HepG2 (cell line): ENCODE measurements around the gene ACSL3. TPM values are rescaled to one million over a fixed set of nuclear protein-coding genes. Genes with fewer than 3 reads are reported as not detected.
A peak's percentile ranks its signal among the peaks of the same experiment; 100 is the strongest.

Experiments used
- ATAC-seq: fragments of 200-7000 bp; cut with Tn5 transposase; 3 replicates; pipeline ENCODE4 v1.9.1; 2020; ENCODE audit warnings: mild to moderate bottlenecking, moderate library complexity
- BruUV-seq: library from RNA; stranded (reverse); fragments of 400-500 nt; replicated peaks from 2 replicates; lab custom pipeline; 2021; lab: Mats Ljungman, UMichigan
- CTCF ChIA-PET: fragments of 300-600 bp; formaldehyde crosslinking; extraction: SDS; loops from one replicate; lab custom pipeline; 2021; ENCODE audit warnings: low total read pairs, inconsistent platforms, low intra/inter-chr PET ratio; lab: Yijun Ruan, JAX
- POLR2A ChIA-PET: fragments of 350-600 bp; sonication (Branson Sonifier 250); formaldehyde crosslinking; loops from one replicate; lab custom pipeline; 2020; ENCODE audit warnings: antibody characterized with exemption, inconsistent platforms; lab: Yijun Ruan, JAX
- DNase-seq: peaks from one replicate; pipeline ENCODE4 v3.0.0-alpha.2; 2015; ENCODE audit warnings: low spot score
- FAIRE-seq: peaks from 3 replicates; lab custom pipeline; 2011; peaks lifted over from hg19 to GRCh38; lab: Jason Lieb, UNC
- H2AFZ ChIP-seq: one replicate; pipeline ENCODE4 v1.6.1; 2011; ENCODE audit warnings: low read length, inconsistent platforms
- H3K27ac ChIP-seq: fragments of 300-600 bp; 3 replicates; pipeline ENCODE4 v1.8.0; 2011; ENCODE audit warnings: mixed run types, mild to moderate bottlenecking, mixed read lengths, low read length, inconsistent platforms; ENCODE audit not compliant: insufficient read depth; ENCODE audit errors: extremely low read length
- H3K27me3 ChIP-seq, 2 experiments: fragments of 200-600 bp in 1 of 2; 2 replicates in 1 of 2; 3 replicates in 1 of 2; pipeline versions ENCODE4 v1.6.0 to v1.8.0; 2011; ENCODE audit warnings: low read length in 2 of 2, mild to moderate bottlenecking in 2 of 2, moderate library complexity in 2 of 2, inconsistent platforms in 1 of 2; ENCODE audit not compliant: insufficient read depth in 2 of 2, control insufficient read depth in 1 of 2
- H3K36me3 ChIP-seq, 2 experiments: fragments of 200-600 bp in 1 of 2; replicated peaks in 1 of 2; 2 replicates in 1 of 2; 3 replicates in 1 of 2; pipeline versions ENCODE4 v1.5.1 to v1.8.0; 2011; ENCODE audit warnings: low read length in 2 of 2, inconsistent platforms in 1 of 2; ENCODE audit not compliant: insufficient read depth in 2 of 2, control insufficient read depth in 1 of 2
- H3K4me1 ChIP-seq: 2 replicates; pipeline ENCODE4 v1.5.1; 2012; ENCODE audit warnings: low read length, inconsistent platforms; ENCODE audit not compliant: insufficient read depth
- H3K4me2 ChIP-seq: 2 replicates; pipeline ENCODE4 v1.6.0; 2011; ENCODE audit warnings: low read depth, low read length, inconsistent platforms
- H3K4me3 ChIP-seq, 3 experiments: fragments of 200-600 bp in 1 of 3; sonication (generic), shearing (Covaris generic) in 1 of 3; replicated peaks in 1 of 3; 2 replicates each; pipeline ENCODE4 v1.5.1; 2011 to 2016; ENCODE audit warnings: low read length in 3 of 3, inconsistent platforms in 2 of 3, low read depth in 2 of 3, mild to moderate bottlenecking in 2 of 3, control low read depth in 1 of 3, mixed read lengths in 1 of 3; ENCODE audit not compliant: insufficient read depth in 1 of 3
- H3K79me2 ChIP-seq: one replicate; pipeline ENCODE4 v1.6.1; 2011; ENCODE audit warnings: low read length, inconsistent platforms; ENCODE audit not compliant: insufficient read depth
- H3K9ac ChIP-seq: 2 replicates; pipeline ENCODE4 v1.6.0; 2011; ENCODE audit warnings: mild to moderate bottlenecking, low read depth, low read length, inconsistent platforms; ENCODE audit not compliant: insufficient read depth
- H3K9me3 ChIP-seq: 2 replicates; pipeline ENCODE4 v1.5.1; 2012; ENCODE audit warnings: mild to moderate bottlenecking, low read length
- H4K20me1 ChIP-seq: 2 replicates; pipeline ENCODE4 v1.6.0; 2011; ENCODE audit warnings: inconsistent platforms, mild to moderate bottlenecking, low read length, moderate library complexity; ENCODE audit not compliant: insufficient read depth
- ARNT ChIP-seq: fragments of 450-650 bp; IDR thresholded peaks from 2 replicates; pipeline ENCODE4 v1.6.1; 2017
- FOSL2 ChIP-seq: sonication (generic); formaldehyde crosslinking; IDR thresholded peaks from 2 replicates; pipeline ENCODE4 v1.4.0; 2020; ENCODE audit warnings: missing genetic modification reagents
- FOXA3 ChIP-seq: IDR thresholded peaks from 2 replicates; pipeline ENCODE4 v1.6.1; 2016; ENCODE audit warnings: missing genetic modification reagents, missing compliant biosample characterization
- MAFF ChIP-seq: IDR thresholded peaks from 2 replicates; pipeline ENCODE4 v1.6.1; 2011; ENCODE audit warnings: low read depth, low read length, improper control_type of control experiment
- MAFK ChIP-seq, 2 experiments: IDR thresholded peaks in 1 of 2; conservative IDR thresholded peaks in 1 of 2; 2 replicates each; pipeline ENCODE4 v1.6.1; 2011; ENCODE audit warnings: improper control_type of control experiment in 2 of 2, low read length in 2 of 2
- NR2F1 ChIP-seq, 2 experiments: fragments of 450-650 bp in 1 of 2; formaldehyde crosslinking in 1 of 2; IDR thresholded peaks; 2 replicates each; pipeline versions ENCODE4 v1.5.0 to v1.6.1; 2016 to 2020; ENCODE audit warnings: mild to moderate bottlenecking in 1 of 2, missing compliant biosample characterization in 1 of 2, missing genetic modification reagents in 1 of 2, moderate library complexity in 1 of 2
- RFXANK ChIP-seq: IDR thresholded peaks from 2 replicates; pipeline ENCODE4 v1.6.1; 2016
- ZBTB38 ChIP-seq: sonication (generic); formaldehyde crosslinking; IDR thresholded peaks from 2 replicates; pipeline ENCODE4 v1.5.1; 2020; ENCODE audit warnings: mild to moderate bottlenecking, missing genetic modification reagents
- ZNF678 ChIP-seq: sonication (generic); formaldehyde crosslinking; IDR thresholded peaks from 2 replicates; pipeline ENCODE4 v1.4.0; 2020; ENCODE audit warnings: mild to moderate bottlenecking, missing genetic modification reagents
- ZSCAN22 ChIP-seq: sonication (generic); formaldehyde crosslinking; IDR thresholded peaks from 2 replicates; pipeline ENCODE4 v1.4.0; 2020; ENCODE audit warnings: mild to moderate bottlenecking, missing genetic modification reagents
- WGBS: methylation state at CpG from one replicate; pipeline ENCODE4 v1.1.6; 2017; ENCODE audit warnings: low lambda C conversion rate; 5-methylcytosine and 5-hydroxymethylcytosine counted together
- in situ Hi-C: cut with HindIII; loops from 2 replicates; pipeline ENCODE4 v1.10.0; 2017; ENCODE audit warnings: low pct_unique_long_range_greater_than_20kb; ENCODE audit not compliant: extremely low pct_ligation_motif_present
- intact Hi-C: fragments of 100-400 bp; cut with micrococcal nuclease; formaldehyde crosslinking; loops from one replicate; pipeline ENCODE4 v1.10.0; 2022; ENCODE audit not compliant: unreplicated experiment
- polyA plus RNA-seq, 8 experiments: library from polyadenylated mRNA; depleted of rRNA in 3 of 8; stranded (reverse) in 7 of 8; unstranded in 1 of 8; fragments of >200 nt; fragmentation: Illumina TruSeq in 4 of 8; extraction: Trizol in 4 of 8; gene quantifications; 2 replicates each; pipeline versions ENCODE4 v1.2.1 to v1.2.3, GENCODE V29; 2011 to 2016; ENCODE audit warnings: low read depth in 4 of 8, missing spikeins in 1 of 8, mixed read lengths in 1 of 8; ENCODE audit not compliant: insufficient read depth in 1 of 8
- total RNA-seq, 5 experiments: library from RNA; depleted of rRNA; stranded (reverse); fragments of >200 nt; fragmentation: Illumina TruSeq; extraction: Trizol; gene quantifications; 2 replicates each; pipeline ENCODE4 v1.2.3, GENCODE V29; 2016; ENCODE audit warnings: low read depth in 1 of 5
- TF ChIP-seq, protein P1 (sequence below): sonication (generic); formaldehyde crosslinking; IDR thresholded peaks from 2 replicates; pipeline ENCODE4 v1.5.0; 2020; ENCODE audit warnings: mild to moderate bottlenecking, missing genetic modification reagents
- TF ChIP-seq, protein P2 (sequence below): sonication (generic); formaldehyde crosslinking; IDR thresholded peaks from 2 replicates; pipeline ENCODE4 v1.4.0; 2020; ENCODE audit warnings: mild to moderate bottlenecking, missing genetic modification reagents

ACSL3 gene
- total and polyA plus RNA-seq, 2 of the 13 experiments (the other 11 are each of a cell fraction or from before 2014, with no cell fraction given): 305 to 365 TPM

DNA sequence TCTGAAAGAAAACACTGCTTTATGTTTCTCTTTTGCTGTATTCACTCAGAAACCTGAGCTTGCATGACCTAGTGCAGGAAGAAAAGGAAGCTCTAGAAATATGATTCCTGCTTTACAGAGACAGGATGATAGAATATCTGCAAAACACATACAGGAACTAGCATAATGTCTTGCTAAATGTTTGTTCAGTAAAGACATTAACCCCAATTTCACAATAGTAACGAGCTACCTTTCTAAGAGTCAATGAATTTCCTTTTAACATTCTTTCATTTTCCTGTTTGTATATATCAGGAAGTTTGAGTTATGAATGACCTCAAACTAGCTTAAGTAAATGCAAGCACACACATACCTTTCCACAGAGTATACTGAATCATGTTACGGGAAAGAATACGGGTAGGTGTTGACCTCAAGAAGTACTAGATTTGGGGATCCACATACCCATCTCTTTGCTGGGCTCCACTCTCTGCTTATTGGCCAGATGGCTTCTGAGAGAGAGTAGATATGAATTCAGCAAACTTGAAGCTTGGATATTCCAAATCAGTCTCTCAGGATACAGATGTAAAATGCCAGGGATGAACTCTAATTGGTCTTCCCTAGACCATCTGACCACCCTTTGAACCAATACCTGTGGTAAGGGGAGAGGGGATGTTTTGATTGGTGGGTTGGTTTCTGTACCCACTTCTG is 18.2 kb upstream of the ACSL3 start (continued):
- no peak for TF ChIP-seq ZSCAN22 (CRISPR knock-in tag)
- peak; percentile 93 for TF ChIP-seq FOXA3
- no peak; the same call in 1 of the 2 replicates for TF ChIP-seq RFXANK (CRISPR knock-in tag)

DNA sequence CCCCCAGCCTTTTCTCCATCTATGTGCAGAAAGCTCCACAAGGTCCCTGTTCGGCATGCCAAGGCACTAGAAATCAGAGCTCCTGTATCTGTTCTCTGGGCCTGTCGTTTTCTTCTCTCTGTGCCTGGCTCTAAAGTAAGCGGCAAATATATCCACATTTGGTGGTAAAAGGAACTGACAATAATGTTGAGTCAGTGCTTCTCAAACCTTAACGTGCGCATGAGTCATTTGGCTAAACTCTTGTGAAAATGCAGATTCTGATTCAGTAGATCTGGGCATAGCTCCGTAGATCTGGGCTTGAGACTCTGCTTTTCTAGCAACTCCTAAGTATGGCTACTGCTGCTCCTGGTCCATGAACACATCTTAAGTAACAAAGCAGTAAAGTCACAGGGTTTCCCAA is 16.5 kb upstream of the ACSL3 start:
- intact Hi-C loops (no loop called here), in situ Hi-C loops (no loop called here)
- FAIRE-seq (no peak), DNase-seq (no peak), ATAC-seq (no peak)
- H3K9me3 ChIP-seq: no peaks in the 10 kb centered on the region
- no peaks in the 10 kb centered on the region for H4K20me1 ChIP-seq
- no peak overlapping the region for H3K4me3 ChIP-seq
- no peaks in the 10 kb centered on the region for H3K27me3 ChIP-seq
- no peaks in the 10 kb centered on the region for H3K36me3 ChIP-seq
- BruUV-seq: no TSS peak
- POLR2A ChIA-PET: interaction anchor here (0.7 to 3.0 kb wide), 4 partner anchors 16 to 111 kb away, joined by 3 to 27 read pairs (median 14); partner anchors contain the start of gene ACSL3
- H3K4me2 ChIP-seq: peak overlapping the region; percentile 34
- 78% methylated on average over 6 of the region's 6 CpGs for WGBS
- peak overlapping the region; percentile 77 for H2AFZ ChIP-seq
- CTCF ChIA-PET: no interaction called here
- H3K27ac ChIP-seq: no peak overlapping the region
- no peaks in the 10 kb centered on the region for H3K79me2 ChIP-seq
- H3K4me1 ChIP-seq: peaks cover 40% of the 10 kb centered on the region
- TF ChIP-seq MAFK (conservative IDR thresholded peaks at IDR 0.05 in 1 of 2, IDR thresholded peaks at IDR 0.05 in 1 of 2; ENCODE audit: low read length in 2 of 2) (peak; percentile 15 to 38; a peak in 2 of 4 replicates), FOSL2 (CRISPR knock-in tag) (peak; percentile 59), ZNF678 (CRISPR knock-in tag) (no peak), MAFF (0 out of 2 replicates have a peak, but pooled peaks have one; percentile 25), ARNT (no peak), ZBTB38 (CRISPR knock-in tag) (0 out of 2 replicates have a peak, but pooled peaks have one; percentile 29), NR2F1 (CRISPR knock-in tag; IDR thresholded peaks at IDR 0.05) (no peak)
- TF ChIP-seq, protein P1, sequence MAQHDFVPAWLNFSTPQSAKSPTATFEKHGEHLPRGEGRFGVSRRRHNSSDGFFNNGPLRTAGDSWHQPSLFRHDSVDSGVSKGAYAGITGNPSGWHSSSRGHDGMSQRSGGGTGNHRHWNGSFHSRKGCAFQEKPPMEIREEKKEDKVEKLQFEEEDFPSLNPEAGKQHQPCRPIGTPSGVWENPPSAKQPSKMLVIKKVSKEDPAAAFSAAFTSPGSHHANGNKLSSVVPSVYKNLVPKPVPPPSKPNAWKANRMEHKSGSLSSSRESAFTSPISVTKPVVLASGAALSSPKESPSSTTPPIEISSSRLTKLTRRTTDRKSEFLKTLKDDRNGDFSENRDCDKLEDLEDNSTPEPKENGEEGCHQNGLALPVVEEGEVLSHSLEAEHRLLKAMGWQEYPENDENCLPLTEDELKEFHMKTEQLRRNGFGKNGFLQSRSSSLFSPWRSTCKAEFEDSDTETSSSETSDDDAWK (CRISPR knock-in tag): no peak
- TF ChIP-seq, protein P2, sequence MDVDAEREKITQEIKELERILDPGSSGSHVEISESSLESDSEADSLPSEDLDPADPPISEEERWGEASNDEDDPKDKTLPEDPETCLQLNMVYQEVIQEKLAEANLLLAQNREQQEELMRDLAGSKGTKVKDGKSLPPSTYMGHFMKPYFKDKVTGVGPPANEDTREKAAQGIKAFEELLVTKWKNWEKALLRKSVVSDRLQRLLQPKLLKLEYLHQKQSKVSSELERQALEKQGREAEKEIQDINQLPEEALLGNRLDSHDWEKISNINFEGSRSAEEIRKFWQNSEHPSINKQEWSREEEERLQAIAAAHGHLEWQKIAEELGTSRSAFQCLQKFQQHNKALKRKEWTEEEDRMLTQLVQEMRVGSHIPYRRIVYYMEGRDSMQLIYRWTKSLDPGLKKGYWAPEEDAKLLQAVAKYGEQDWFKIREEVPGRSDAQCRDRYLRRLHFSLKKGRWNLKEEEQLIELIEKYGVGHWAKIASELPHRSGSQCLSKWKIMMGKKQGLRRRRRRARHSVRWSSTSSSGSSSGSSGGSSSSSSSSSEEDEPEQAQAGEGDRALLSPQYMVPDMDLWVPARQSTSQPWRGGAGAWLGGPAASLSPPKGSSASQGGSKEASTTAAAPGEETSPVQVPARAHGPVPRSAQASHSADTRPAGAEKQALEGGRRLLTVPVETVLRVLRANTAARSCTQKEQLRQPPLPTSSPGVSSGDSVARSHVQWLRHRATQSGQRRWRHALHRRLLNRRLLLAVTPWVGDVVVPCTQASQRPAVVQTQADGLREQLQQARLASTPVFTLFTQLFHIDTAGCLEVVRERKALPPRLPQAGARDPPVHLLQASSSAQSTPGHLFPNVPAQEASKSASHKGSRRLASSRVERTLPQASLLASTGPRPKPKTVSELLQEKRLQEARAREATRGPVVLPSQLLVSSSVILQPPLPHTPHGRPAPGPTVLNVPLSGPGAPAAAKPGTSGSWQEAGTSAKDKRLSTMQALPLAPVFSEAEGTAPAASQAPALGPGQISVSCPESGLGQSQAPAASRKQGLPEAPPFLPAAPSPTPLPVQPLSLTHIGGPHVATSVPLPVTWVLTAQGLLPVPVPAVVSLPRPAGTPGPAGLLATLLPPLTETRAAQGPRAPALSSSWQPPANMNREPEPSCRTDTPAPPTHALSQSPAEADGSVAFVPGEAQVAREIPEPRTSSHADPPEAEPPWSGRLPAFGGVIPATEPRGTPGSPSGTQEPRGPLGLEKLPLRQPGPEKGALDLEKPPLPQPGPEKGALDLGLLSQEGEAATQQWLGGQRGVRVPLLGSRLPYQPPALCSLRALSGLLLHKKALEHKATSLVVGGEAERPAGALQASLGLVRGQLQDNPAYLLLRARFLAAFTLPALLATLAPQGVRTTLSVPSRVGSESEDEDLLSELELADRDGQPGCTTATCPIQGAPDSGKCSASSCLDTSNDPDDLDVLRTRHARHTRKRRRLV (CRISPR knock-in tag): no peak
- TF ChIP-seq, all 625 proteins: peak for 4
- no peak overlapping the region; the same call in 1 of the 2 replicates for H3K9ac ChIP-seq
